DND-41 (cell line): ENCODE measurements around the gene DENND1C.

ENCODE experiments used
- ATAC-seq: fragments of 200-7000 bp; cut with Tn5 transposase; 3 replicates; pipeline ENCODE4 v1.9.1; 2021; ENCODE audit warnings: low read depth; ENCODE audit not compliant: insufficient read depth
- DNase-seq: peaks from one replicate; pipeline ENCODE4 v3.0.0-alpha.2; 2020
- H2AFZ ChIP-seq: 2 replicates; pipeline ENCODE4 v1.6.0; 2012; ENCODE audit warnings: low read depth, low read length
- H3K27ac ChIP-seq: 2 replicates; pipeline ENCODE4 v1.5.1; 2012; ENCODE audit warnings: low read length, inconsistent platforms
- H3K27me3 ChIP-seq: fragments of 200-600 bp; sonication (generic); 2 replicates; pipeline ENCODE4 v1.6.0; 2012; ENCODE audit warnings: low read length, mild to moderate bottlenecking, inconsistent platforms; ENCODE audit not compliant: insufficient read depth, poor library complexity
- H3K36me3 ChIP-seq: 2 replicates; pipeline ENCODE4 v1.5.1; 2012; ENCODE audit warnings: low read length, inconsistent platforms; ENCODE audit not compliant: insufficient read depth
- H3K4me1 ChIP-seq: 2 replicates; pipeline ENCODE4 v1.5.1; 2012; ENCODE audit warnings: mild to moderate bottlenecking, low read length; ENCODE audit not compliant: insufficient read depth
- H3K4me2 ChIP-seq: 2 replicates; pipeline ENCODE4 v1.6.0; 2012; ENCODE audit warnings: mild to moderate bottlenecking, moderate library complexity, low read length, inconsistent platforms; ENCODE audit not compliant: insufficient read depth
- H3K4me3 ChIP-seq, 2 experiments: fragments of 200-600 bp in 1 of 2; shearing (Covaris generic) in 1 of 2; 2 replicates each; pipeline ENCODE4 v1.5.1; 2012 to 2016; ENCODE audit warnings: inconsistent platforms in 2 of 2, low read length in 2 of 2, mild to moderate bottlenecking in 2 of 2, low read depth in 1 of 2, moderate library complexity in 1 of 2
- H3K79me2 ChIP-seq: 2 replicates; pipeline ENCODE4 v1.6.0; 2012; ENCODE audit warnings: low read length, inconsistent platforms; ENCODE audit not compliant: insufficient read depth
- H3K9ac ChIP-seq: 2 replicates; pipeline ENCODE4 v1.6.0; 2012; ENCODE audit warnings: low read depth, mild to moderate bottlenecking, inconsistent platforms, low read length, moderate library complexity
- H3K9me3 ChIP-seq: 2 replicates; pipeline ENCODE4 v1.5.1; 2012; ENCODE audit warnings: low read length, moderate library complexity, mild to moderate bottlenecking, inconsistent platforms; ENCODE audit not compliant: insufficient read depth, severe bottlenecking
- H4K20me1 ChIP-seq: 2 replicates; pipeline ENCODE4 v1.6.0; 2012; ENCODE audit warnings: low read length; ENCODE audit not compliant: insufficient read depth
- CTCF ChIP-seq: IDR thresholded peaks from 2 replicates; pipeline ENCODE4 v1.5.1; 2012; ENCODE audit warnings: borderline replicate concordance, low read length, moderate library complexity, mild to moderate bottlenecking; ENCODE audit not compliant: poor library complexity, severe bottlenecking; ENCODE audit errors: extremely low read depth
- EZH2 ChIP-seq: IDR thresholded peaks from 3 replicates; pipeline ENCODE4 v1.6.1; 2012; ENCODE audit warnings: borderline replicate concordance, low read depth, mild to moderate bottlenecking, moderate library complexity, low read length, inconsistent platforms; ENCODE audit not compliant: severe bottlenecking

Gene DENND1C

GRCh38 chr19:6501740-6502648 is 20.4 kb upstream of the DENND1C start, which contains the start of gene TUBB4A:
Gene TUBB4A (minus strand): TSS chr19:6502309. CDS start chr19:6502212, 97 bp downstream.
- H3K4me2 ChIP-seq: peak within 1 kb of the TSS; percentile 50
- H3K79me2 ChIP-seq: no peaks in the 10 kb centered on the region
- H3K9me3 ChIP-seq: no peaks in the 10 kb centered on the region
- H3K4me3 ChIP-seq: no peak within 1 kb of the TSS
- no peak within 1 kb of the TSS for H3K9ac ChIP-seq
- no peak within 1 kb of the TSS; the same call in 1 of the 2 replicates for H2AFZ ChIP-seq
- H3K36me3 ChIP-seq: no peaks in the 10 kb centered on the region
- TF ChIP-seq CTCF: no peak
- no peak for TF ChIP-seq EZH2
- ATAC-seq (peak; percentile 63; the same call in 2 of the 3 replicates), DNase-seq (peak; percentile 28)
- H4K20me1 ChIP-seq: no peaks in the 10 kb centered on the region
- H3K4me1 ChIP-seq: peaks cover 3% of the 10 kb centered on the region
- H3K27ac ChIP-seq: no peak within 1 kb of the TSS
- peaks cover 13% of the 10 kb centered on the region for H3K27me3 ChIP-seq

- no peak overlapping the region for H3K4me2 ChIP-seq
Measured at GRCh38 chr19:6500837-6501739, 19.5 kb upstream of the DENND1C start.

GRCh38 chr19:6499052-6499790 is 17.6 kb upstream of the DENND1C start:
- TF ChIP-seq EZH2 (no peak), CTCF (no peak)
- Histone ChIP-seq H3K4me1 (peaks cover 3% of the 10 kb centered on the region), H3K4me2 (no peak overlapping the region), H3K27me3 (peaks cover 13% of the 10 kb centered on the region), H2AFZ (no peak overlapping the region), H4K20me1 (no peaks in the 10 kb centered on the region), H3K36me3 (no peaks in the 10 kb centered on the region), H3K4me3 (no peak overlapping the region), H3K9ac (no peak overlapping the region), H3K79me2 (no peaks in the 10 kb centered on the region), H3K9me3 (no peaks in the 10 kb centered on the region), H3K27ac (no peak overlapping the region)
- no peak for DNase-seq
- ATAC-seq: no peak

More at GRCh38 chr19:6500837-6501739, 19.5 kb upstream of the DENND1C start:
- Histone ChIP-seq H2AFZ (no peak overlapping the region), H3K27me3 (peaks cover 13% of the 10 kb centered on the region), H3K4me3 (no peak overlapping the region), H3K4me1 (peaks cover 3% of the 10 kb centered on the region), H3K79me2 (no peaks in the 10 kb centered on the region), H3K9ac (no peak overlapping the region), H3K27ac (no peak overlapping the region), H3K36me3 (no peaks in the 10 kb centered on the region), H4K20me1 (no peaks in the 10 kb centered on the region), H3K9me3 (no peaks in the 10 kb centered on the region)
- no peak for ATAC-seq
- no peak for DNase-seq
- TF ChIP-seq EZH2 (no peak), CTCF (no peak)
